H9 (cell line): ENCODE data around the gene ARFGAP1. TPM values are rescaled to one million over a fixed set of nuclear protein-coding genes. Genes with fewer than 3 reads are reported as not detected.

Experiments
- DNase-seq: peaks from one replicate; pipeline ENCODE4 v3.0.0-alpha.2; 2017
- H2AFZ ChIP-seq: one replicate; pipeline ENCODE4 v1.6.1; 2013; ENCODE audit warnings: mild to moderate bottlenecking, low read length, control low read depth, moderate library complexity
- H2AK5ac ChIP-seq: 2 replicates; pipeline ENCODE4 v1.6.1; 2013; ENCODE audit warnings: low read length, control low read depth, mixed read lengths; ENCODE audit not compliant: insufficient read length
- H2BK120ac ChIP-seq: one replicate; pipeline ENCODE4 v1.6.1; 2013; ENCODE audit warnings: low read depth, mild to moderate bottlenecking, low read length, control low read depth, inconsistent platforms; ENCODE audit not compliant: poor library complexity, severe bottlenecking
- H2BK12ac ChIP-seq: 2 replicates; pipeline ENCODE4 v1.6.1; 2013; ENCODE audit warnings: low read length, control low read depth, mixed read lengths, low read depth; ENCODE audit not compliant: insufficient read length
- H2BK15ac ChIP-seq: 2 replicates; pipeline ENCODE4 v1.6.1; 2013; ENCODE audit warnings: low read depth, low read length, control low read depth
- H2BK20ac ChIP-seq: one replicate; pipeline ENCODE4 v1.6.1; 2013; ENCODE audit warnings: low read depth, mild to moderate bottlenecking, low read length, control low read depth, inconsistent platforms; ENCODE audit not compliant: poor library complexity, severe bottlenecking
- H2BK5ac ChIP-seq: 2 replicates; pipeline ENCODE4 v1.6.1; 2013; ENCODE audit warnings: low read length, control low read depth, mixed read lengths; ENCODE audit not compliant: insufficient read length
- H3K14ac ChIP-seq: 2 replicates; pipeline ENCODE4 v1.6.1; 2013; ENCODE audit warnings: low read length, control low read depth; ENCODE audit not compliant: insufficient read depth
- H3K18ac ChIP-seq: 2 replicates; pipeline ENCODE4 v1.6.1; 2013; ENCODE audit warnings: low read depth, mild to moderate bottlenecking, mixed read lengths, low read length, control low read depth; ENCODE audit not compliant: insufficient read length
- H3K23ac ChIP-seq: 2 replicates; pipeline ENCODE4 v1.6.1; 2013; ENCODE audit warnings: low read length, control low read depth, mixed read lengths, low read depth; ENCODE audit not compliant: insufficient read length
- H3K23me2 ChIP-seq: 2 replicates; pipeline ENCODE4 v1.6.1; 2013; ENCODE audit warnings: low read depth, mild to moderate bottlenecking, mixed read lengths, low read length, control low read depth; ENCODE audit not compliant: insufficient read length, poor library complexity, severe bottlenecking
- H3K27ac ChIP-seq: 2 replicates; pipeline ENCODE4 v1.5.1; 2013; ENCODE audit warnings: low read length, control low read depth, mixed read lengths, low read depth; ENCODE audit not compliant: insufficient read length
- H3K27me3 ChIP-seq: 2 replicates; pipeline ENCODE4 v1.6.1; 2013; ENCODE audit warnings: low read length, control low read depth, inconsistent platforms; ENCODE audit not compliant: insufficient read depth
- H3K4ac ChIP-seq: 2 replicates; pipeline ENCODE4 v1.6.1; 2013; ENCODE audit warnings: low read depth, mild to moderate bottlenecking, control low read depth, inconsistent platforms, low read length, moderate library complexity
- H3K4me1 ChIP-seq: 2 replicates; pipeline ENCODE4 v1.6.1; 2013; ENCODE audit warnings: low read length, control low read depth, inconsistent platforms; ENCODE audit not compliant: insufficient read depth
- H3K4me2 ChIP-seq: 2 replicates; pipeline ENCODE4 v1.6.1; 2013; ENCODE audit warnings: low read length, control low read depth, mixed read lengths; ENCODE audit not compliant: insufficient read length, insufficient read depth
- H3K56ac ChIP-seq: 2 replicates; pipeline ENCODE4 v1.6.1; 2013; ENCODE audit warnings: low read depth, mild to moderate bottlenecking, mixed read lengths, low read length, control low read depth; ENCODE audit not compliant: insufficient read length
- H3K79me1 ChIP-seq: 2 replicates; pipeline ENCODE4 v1.6.1; 2013; ENCODE audit warnings: low read depth, mild to moderate bottlenecking, moderate library complexity, low read length, control low read depth, inconsistent platforms; ENCODE audit not compliant: insufficient read depth, poor library complexity, severe bottlenecking
- H3K79me2 ChIP-seq: 2 replicates; pipeline ENCODE4 v1.6.1; 2013; ENCODE audit warnings: low read length, control low read depth, inconsistent platforms; ENCODE audit not compliant: insufficient read depth
- H3K9ac ChIP-seq: 2 replicates; pipeline ENCODE4 v1.6.1; 2013; ENCODE audit warnings: low read length, control low read depth, mixed read lengths; ENCODE audit not compliant: insufficient read length; ENCODE audit errors: extremely low read depth
- H3K9me3 ChIP-seq: one replicate; pipeline ENCODE4 v1.6.1; 2013; ENCODE audit warnings: low read depth, low read length, inconsistent platforms; ENCODE audit not compliant: control insufficient read depth
- H3T11ph ChIP-seq: one replicate; pipeline ENCODE4 v1.6.1; 2013; ENCODE audit warnings: mild to moderate bottlenecking, low read length, control low read depth, inconsistent platforms
- H4K20me1 ChIP-seq: one replicate; pipeline ENCODE4 v1.6.1; 2013; ENCODE audit not compliant: control insufficient read depth, insufficient read length, insufficient read depth
- H4K5ac ChIP-seq: 2 replicates; pipeline ENCODE4 v1.6.1; 2013; ENCODE audit warnings: low read depth, mild to moderate bottlenecking, mixed read lengths, low read length, control low read depth; ENCODE audit not compliant: insufficient read length
- H4K8ac ChIP-seq: replicated peaks from 2 replicates; pipeline ENCODE4 v1.6.1; 2013; ENCODE audit warnings: low read length, control low read depth, mixed read lengths, low read depth; ENCODE audit not compliant: insufficient read length
- H4K91ac ChIP-seq: 2 replicates; pipeline ENCODE4 v1.6.1; 2013; ENCODE audit warnings: low read depth, mild to moderate bottlenecking, moderate library complexity, mixed read lengths, low read length, control low read depth; ENCODE audit not compliant: insufficient read length
- H3K27ac Mint-ChIP-seq, 3 experiments: 2 replicates in 2 of 3; 3 replicates in 1 of 3; pipeline ENCODE4 v1.8.0; 2020 to 2021; ENCODE audit warnings: mixed read lengths in 3 of 3, mild to moderate bottlenecking in 1 of 3, moderate library complexity in 1 of 3
- H3K27me3 Mint-ChIP-seq: 2 replicates; pipeline ENCODE4 v1.8.0; 2021; ENCODE audit warnings: low read depth, mild to moderate bottlenecking, moderate library complexity, mixed read lengths
- H3K36me3 Mint-ChIP-seq, 3 experiments: 2 replicates in 2 of 3; 3 replicates in 1 of 3; pipeline ENCODE4 v1.8.0; 2020 to 2021; ENCODE audit warnings: low read depth in 3 of 3, mixed read lengths in 3 of 3; ENCODE audit not compliant: insufficient read depth in 1 of 3
- H3K4me1 Mint-ChIP-seq, 2 experiments: 2 replicates each; pipeline ENCODE4 v1.8.0; 2020; ENCODE audit warnings: mixed read lengths in 2 of 2
- H3K4me3 Mint-ChIP-seq, 2 experiments: 2 replicates in 1 of 2; 3 replicates in 1 of 2; pipeline ENCODE4 v1.8.0; 2020 to 2021; ENCODE audit warnings: mild to moderate bottlenecking in 2 of 2, mixed read lengths in 2 of 2, moderate library complexity in 1 of 2
- H3K9me3 Mint-ChIP-seq, 2 experiments: 2 replicates in 1 of 2; 3 replicates in 1 of 2; pipeline ENCODE4 v1.8.0; 2020; ENCODE audit warnings: mild to moderate bottlenecking in 2 of 2, mixed read lengths in 2 of 2, moderate library complexity in 1 of 2
- CTCF ChIP-seq: fragments of 200-600 bp; sonication (generic); conservative IDR thresholded peaks from 3 replicates; pipeline ENCODE4 v1.8.0; 2021; ENCODE audit warnings: antibody characterized with exemption, mild to moderate bottlenecking
- WGBS: extraction: QIAGEN DNeasy Blood & Tissue Kit; methylation state at CpG from one replicate; pipeline ENCODE4 v1.1.7; 2013; ENCODE audit warnings: missing lambda C conversion rate, low lambda C conversion rate, mixed read lengths; ENCODE audit not compliant: insufficient read length; ENCODE audit errors: extremely low coverage; 5-methylcytosine and 5-hydroxymethylcytosine counted together
- total RNA-seq: library from RNA; stranded (reverse); gene quantifications from 2 replicates; pipeline ENCODE4 v1.2.1, GENCODE V29; 2021

Gene ARFGAP1
- total RNA-seq, 1 experiment from 2014 or later: 114 TPM

GRCh38 chr20:63319164-63320040 lies 46.8 kb downstream of the ARFGAP1 start:
- Histone ChIP-seq H4K20me1 (no peaks in the 10 kb centered on the region), H3K23ac (no peak overlapping the region), H3K56ac (no peak overlapping the region), H3K9ac (no peak overlapping the region), H3K4me2 (no peak overlapping the region), H2BK15ac (no peak overlapping the region), H2BK120ac (no peak overlapping the region), H2AFZ (no peak overlapping the region), H3K18ac (no peak overlapping the region), H3T11ph (no peak overlapping the region), H3K79me2 (no peaks in the 10 kb centered on the region), H4K91ac (no peak overlapping the region), H3K79me1 (no peaks in the 10 kb centered on the region), H3K4ac (no peak overlapping the region), H2BK20ac (no peak overlapping the region), H3K9me3 (no peaks in the 10 kb centered on the region), H3K27me3 (no peaks in the 10 kb centered on the region), H4K8ac (no peak overlapping the region), H4K5ac (no peak overlapping the region), H3K14ac (no peak overlapping the region), H3K27ac (no peak overlapping the region), H3K23me2 (no peaks in the 10 kb centered on the region), H2AK5ac (no peak overlapping the region), H2BK5ac (no peak overlapping the region), H2BK12ac (no peak overlapping the region), H3K4me1 (no peaks in the 10 kb centered on the region)
- Mint-ChIP-seq H3K36me3 (no peaks in the 10 kb centered on the region), H3K4me1 (peaks cover 0 to 10% of the 10 kb centered on the region in 2 experiments; a peak in 2 of 4 replicates), H3K27ac (no peak overlapping the region), H3K9me3 (no peaks in the 10 kb centered on the region), H3K27me3 (peaks cover 6% of the 10 kb centered on the region), H3K4me3 (no peak overlapping the region)
- no CpG with 5 or more reads among the region's 25 CpGs for WGBS
- no peak for DNase-seq
- TF ChIP-seq CTCF: no peak
